M059J (cell line): ENCODE data around the gene PPP1R2C. TPM values are rescaled to one million over a fixed set of nuclear protein-coding genes. Genes with fewer than 3 reads are reported as not detected.
A peak's percentile ranks its signal among the peaks of the same experiment; 100 is the strongest.

ENCODE experiments used
- DNase-seq: peaks from one replicate; pipeline ENCODE4 v3.0.0-alpha.2; 2012; ENCODE audit warnings: low read depth
- total RNA-seq: library from RNA; depleted of rRNA; stranded (reverse); fragments of >200 nt; shearing (Covaris generic); gene quantifications from 2 replicates; pipeline ENCODE4 v1.2.3, GENCODE V29; 2014; rRNA removed

The PPP1R2C gene
- total RNA-seq, result not detected in 2 replicates

DNA sequence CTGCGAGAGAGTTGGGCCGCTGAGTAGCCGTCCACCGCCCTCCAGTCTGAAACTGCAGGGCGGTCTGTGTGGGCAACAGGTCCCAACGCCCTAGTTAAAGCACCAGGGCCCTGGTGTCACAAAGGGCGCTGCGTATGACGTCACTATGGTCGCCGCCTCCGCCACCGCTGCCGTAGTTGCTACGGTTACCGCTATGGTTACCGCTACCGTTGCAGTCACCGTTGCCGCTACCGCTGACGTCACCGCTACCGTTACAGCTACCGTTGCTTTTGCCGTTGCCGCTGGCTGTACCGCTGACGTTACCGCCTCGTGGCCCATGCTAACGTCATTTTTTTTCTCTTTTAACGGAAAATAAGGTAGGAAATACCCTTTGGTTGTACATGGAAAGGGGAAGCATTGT, at the start of gene PPP1R2C:
Gene PPP1R2C (minus strand): TSS at position 68 of the 400 bp plus-strand sequence. CDS start 84 bp downstream, outside the sequence.
- DNase-seq, result no peak

GRCh38 chrX:42825201-42825600, 47.2 kb upstream of the PPP1R2C start:
- DNase-seq, result no peak

GRCh38 chrX:42824541-42824940, 46.6 kb upstream of the PPP1R2C start:
- DNase-seq, result no peak

GRCh38 chrX:42823443-42823842, 45.5 kb upstream of the PPP1R2C start:
- no peak for DNase-seq

DNA sequence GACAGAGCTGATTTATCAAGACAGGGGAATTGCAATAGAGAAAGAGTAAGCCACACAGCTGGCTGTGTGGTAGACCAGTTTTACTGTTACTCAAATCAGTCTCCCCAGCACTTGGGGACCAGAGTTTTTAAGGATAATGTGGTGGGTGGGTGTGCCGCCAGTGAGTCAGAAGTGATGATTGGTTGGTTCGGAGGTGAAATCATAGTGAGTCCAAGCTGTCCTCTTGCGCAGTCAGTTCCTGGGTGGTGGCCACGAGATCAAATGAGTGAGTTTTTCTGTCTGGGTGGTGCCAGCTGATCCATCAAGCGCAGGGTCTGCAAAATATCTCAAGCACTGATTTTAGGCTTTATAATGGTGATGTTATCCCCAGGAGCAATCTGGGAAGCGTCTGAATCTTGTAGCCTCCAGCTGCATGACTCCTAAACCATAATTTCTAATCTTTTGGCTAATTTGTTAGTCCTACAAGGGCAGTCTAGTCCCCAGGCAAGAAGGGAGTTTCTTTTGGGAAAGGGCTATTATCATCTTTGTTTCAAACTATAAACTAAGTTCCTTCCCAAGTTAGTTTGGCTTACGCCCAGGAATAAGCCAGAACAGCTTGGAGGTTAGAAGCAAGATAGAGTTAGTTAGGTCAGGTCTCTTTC, 44.0 kb upstream of the PPP1R2C start:
- DNase-seq, result peak; percentile 18

DNA sequence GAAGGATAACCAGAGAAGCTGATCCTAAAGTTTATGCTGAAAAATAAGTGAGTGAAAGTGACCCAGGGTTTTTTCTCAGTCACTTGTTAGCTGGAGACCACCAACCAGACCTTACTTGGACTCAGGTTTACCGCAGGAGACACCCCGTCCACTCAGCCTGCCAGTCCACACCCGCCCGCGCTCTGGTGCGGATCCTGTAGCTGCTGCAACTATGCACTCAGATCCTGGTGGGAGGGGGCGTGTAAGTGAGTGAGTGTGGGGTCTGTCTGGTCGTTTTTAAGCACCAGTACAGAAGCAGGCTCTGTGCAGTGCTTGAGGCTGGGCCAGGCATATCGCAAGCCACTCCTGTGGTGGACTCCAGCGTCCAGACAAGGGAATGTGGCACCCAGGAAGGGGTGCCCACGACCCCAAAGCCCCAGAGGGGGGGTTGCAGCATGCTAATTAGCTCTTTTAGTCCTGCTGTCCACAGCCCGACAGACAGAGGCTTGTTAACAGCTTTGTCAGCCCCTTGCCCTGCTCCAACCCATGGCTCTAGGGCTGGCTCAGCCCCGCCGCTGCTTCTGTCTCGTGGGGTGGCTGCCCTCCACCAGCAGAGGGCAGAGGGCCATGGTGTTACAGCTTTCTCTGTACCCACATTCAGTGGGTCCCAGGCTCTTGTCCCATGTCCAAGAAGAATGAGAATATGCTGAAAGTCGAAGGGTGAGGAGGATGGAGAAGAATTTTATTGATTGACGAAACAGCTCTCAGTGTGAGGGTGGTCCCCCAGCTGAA, 40.4 kb upstream of the PPP1R2C start:
- DNase-seq, result no peak

GRCh38 chrX:42809569-42809968, 31.6 kb upstream of the PPP1R2C start:
- no peak for DNase-seq

GRCh38 chrX:42807393-42807792, 29.4 kb upstream of the PPP1R2C start:
- no peak for DNase-seq

DNA sequence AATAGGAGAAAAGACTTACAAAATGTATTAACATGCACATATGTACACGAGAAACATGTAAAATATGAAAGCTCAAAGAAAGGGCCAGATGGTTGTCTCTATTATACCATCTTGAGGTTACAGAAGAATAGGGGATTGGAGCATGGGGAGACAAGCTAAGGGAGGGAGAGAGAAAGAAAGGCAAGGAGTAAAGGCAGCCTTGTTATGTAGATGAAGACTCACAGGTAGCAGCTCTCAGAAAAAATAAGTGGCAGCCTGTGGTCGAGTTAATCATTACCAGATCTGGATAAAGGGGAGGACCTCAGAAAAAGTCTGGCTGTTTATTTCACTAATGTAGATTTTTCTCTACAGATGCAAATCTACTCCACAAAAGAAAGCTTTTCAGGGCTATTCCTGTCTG, 26.6 kb upstream of the PPP1R2C start:
- no peak for DNase-seq

DNA sequence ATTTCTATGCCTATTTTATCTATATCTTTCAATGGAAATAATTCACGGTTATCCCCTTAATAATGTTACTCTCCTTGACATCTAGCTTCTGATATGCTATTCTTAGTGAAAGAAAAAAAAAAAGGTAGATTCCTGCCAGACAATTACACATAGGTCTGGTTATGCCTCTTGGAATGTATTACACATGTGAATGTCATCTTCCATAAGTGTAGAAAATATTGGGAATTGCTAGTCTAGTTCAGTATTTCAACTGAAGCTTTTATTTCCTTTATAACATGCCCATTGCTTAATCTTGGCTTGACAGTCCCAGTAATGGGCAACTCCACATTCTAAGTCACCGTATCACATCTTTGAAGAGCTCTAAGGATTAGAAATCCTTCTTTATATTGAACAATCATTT, 25.4 kb upstream of the PPP1R2C start:
- DNase-seq, result peak; percentile 13

DNA sequence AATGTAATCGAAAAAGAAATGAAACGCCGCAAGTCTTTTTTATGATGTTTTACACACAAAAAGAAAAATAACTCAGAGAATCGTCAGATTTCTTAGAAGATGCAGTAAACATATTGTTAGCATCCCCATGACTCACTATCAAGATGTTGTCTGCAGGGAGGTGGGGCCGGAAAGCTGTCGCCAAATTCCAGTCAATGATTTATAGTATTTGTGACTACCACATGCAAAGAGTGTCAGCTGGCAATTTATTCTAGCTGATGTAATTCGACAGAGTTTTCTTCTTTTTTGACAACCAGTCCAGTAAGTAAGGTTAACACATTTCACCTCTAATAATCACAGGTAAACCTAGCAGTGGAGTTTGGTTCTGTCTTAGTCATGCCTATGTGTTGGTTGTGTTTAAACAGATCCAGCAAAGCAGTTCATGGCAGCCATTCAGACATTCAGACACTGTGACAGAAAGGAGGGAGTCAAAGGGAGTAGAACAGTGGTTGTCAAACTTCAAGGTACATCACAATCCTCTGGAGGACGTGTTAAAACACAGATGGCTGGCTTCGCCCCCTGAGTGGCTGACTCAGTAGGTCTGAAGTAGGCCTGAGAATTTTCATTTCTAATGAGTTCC, 19.8 kb upstream of the PPP1R2C start:
- peak; percentile 61 for DNase-seq

DNA sequence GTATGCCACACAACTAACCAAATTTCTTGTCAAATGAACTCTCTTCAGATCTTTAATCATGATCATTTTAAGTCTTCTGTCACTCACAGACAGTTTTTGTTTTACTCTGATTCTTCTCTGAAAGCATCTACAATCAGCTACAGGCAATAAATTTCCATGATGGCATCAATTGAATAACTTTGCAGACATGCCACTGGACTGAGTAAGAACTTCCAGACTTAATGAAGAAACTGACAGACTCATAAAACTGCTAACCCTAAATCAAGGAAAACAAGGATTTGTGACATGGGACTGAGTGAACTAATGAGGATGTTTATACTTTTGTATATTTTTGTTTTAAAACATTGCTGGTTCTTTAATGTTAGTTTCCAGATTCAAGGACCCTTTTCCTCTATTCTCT, 5.5 kb upstream of the PPP1R2C start:
- peak; percentile 29 for DNase-seq

DNA sequence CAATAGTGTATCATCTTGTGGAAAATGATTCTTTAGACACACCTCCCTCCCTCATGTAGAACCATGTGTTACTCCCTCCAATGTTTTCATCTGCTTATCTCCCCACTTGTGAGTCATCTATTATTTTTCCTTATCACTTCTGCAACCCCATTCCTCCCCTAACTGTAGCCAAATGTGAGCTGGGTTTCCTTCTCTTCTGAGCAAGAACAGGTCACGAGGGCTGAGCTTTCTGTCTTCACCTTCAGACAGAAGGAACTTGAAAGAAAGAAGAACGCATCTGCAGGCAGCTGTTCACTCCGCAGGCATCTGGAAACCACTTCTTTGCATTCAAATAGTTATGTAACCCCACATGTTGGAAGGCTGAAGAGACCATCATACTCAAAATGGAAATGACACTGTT, 1.8 kb downstream of the PPP1R2C start:
- no peak for DNase-seq

DNA sequence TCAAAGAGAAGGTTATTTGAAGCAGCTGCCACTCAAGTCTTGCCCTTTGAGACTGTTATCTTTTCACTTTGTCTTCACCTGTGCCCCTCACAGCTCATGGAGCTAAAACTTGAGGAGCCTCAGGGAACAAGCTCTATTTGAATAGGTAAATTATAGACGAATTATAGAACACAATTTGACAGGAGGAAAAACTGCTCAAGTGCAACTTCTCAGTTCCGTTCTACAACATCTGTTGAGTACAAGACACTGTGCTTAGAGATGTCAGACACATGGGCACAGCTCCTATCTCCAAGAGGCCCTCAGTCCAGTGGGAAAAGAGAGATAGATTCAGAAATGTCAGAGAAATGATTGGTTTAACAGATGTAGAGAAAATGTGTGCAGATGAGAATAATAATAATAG, 5.1 kb downstream of the PPP1R2C start:
- DNase-seq, result no peak

DNA sequence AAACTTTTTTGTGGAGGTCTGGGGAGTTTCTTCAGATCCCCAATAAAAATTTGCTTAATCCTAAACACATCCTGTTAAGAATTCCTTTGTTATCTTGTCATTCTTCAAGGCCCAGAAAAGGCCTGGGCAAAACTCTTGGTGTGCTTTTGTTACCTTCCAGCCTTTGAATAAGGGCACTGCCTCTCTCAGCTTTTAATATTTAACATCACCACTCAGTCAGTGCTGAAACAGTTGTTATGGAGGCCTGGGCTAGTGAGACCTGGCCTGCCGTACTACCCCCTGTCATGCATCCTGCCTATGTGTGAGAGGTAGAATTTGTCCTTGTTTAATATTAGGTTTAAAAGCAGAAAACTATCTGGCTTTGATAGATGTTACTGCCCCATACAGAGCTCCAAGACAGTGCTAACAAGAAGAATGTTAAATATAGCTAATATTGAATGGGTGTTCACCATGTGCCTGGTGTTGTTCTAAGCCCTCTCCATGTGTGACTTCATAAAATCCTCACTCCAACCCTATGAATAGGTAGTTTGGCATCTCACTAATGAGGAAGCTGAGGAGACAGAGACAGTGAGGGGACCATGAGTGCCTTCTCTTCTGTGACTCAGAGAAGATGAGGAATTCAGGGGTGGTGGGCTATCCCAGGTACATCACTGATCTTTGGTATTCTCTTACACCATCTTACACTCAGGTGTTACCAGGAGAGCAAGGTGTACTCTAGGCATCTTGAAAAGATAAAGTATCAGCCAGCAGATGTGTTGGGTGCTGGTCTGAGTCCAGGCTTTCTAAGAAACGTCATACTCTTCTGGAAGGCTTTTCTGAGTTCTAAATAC, 6.2 kb downstream of the PPP1R2C start:
- DNase-seq, result no peak

- no peak for DNase-seq
Observed at GRCh38 chrX:42770566-42770965, 7.4 kb downstream of the PPP1R2C start.

DNA sequence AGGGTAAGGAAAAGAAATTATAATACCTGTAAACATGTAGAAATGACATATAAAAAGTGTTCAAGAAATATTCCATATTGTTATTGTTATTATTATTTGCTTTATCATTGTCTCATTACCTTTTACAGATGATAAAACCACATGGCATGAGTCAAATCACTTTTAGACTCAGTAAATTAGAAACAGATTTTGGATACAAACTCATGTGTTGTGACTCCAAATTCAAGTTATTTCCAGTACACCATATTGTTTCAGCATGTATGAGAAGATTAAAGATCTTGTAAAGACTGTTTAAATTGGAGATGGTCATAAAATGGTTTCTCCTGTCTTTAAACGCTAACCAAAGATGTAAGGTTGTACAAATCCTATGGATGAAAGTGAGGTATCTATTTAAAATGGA, 18.1 kb downstream of the PPP1R2C start:
- no peak for DNase-seq

GRCh38 chrX:42755815-42756214, 22.1 kb downstream of the PPP1R2C start:
- DNase-seq, result peak; percentile 66

DNA sequence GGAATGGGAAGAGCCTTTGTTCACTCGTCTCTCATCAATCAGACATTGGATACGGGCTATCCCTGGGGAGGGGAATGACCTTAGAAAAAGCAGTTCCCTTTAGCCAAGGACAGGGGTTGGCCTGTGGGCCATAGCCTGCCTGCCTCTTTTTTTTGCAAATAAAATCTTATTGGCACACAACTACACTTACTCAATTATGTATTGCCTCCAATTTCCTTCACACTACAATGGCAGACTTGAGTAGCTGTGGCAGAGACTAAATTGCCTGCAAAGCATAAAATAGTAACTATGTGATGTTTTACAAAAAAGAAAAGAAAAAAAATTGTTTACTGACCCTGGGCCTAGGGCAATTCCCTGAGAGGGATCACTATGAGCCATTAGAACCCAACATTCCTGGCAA, 23.4 kb downstream of the PPP1R2C start:
- DNase-seq, result no peak

DNA sequence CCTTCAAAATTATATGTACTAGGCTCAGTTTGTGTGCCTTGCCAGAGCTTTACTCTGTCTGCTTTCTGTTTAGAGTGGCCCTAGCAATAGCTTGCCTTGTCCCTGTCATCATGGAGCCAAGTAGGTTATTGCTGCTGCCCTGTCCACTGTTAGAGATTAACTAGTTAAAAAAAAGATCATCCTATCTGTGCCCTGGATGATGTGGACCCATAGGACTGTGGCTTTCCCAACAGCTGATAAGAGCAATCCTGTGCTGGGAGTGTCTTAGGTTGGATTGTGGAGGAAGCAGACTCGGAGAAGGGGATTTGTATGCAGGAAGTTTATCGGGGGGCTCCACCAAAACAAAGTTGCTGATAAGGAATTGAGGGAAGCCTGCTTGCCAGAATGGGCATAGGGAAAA, 23.8 kb downstream of the PPP1R2C start:
- no peak for DNase-seq

DNA sequence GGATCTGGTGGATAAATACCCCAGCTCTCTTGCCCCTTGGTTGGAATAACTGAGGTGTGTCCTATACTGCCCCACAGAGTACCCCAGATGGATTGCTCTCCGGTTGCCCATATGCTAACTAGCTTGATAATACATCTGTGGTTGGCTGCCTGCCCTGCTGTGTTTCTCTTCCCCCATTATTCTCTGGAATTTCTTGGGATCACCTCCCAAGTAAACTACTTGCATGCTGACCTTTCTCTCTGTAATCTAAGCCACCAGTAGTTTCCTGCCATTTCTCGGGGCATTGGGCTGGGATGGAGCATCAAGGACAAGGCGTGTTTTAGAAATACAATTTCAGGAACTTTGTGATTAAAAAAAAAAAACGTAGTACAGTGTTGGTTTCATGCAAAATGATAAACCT, 25.2 kb downstream of the PPP1R2C start:
- peak; percentile 11 for DNase-seq

- DNase-seq, result peak; percentile 20
Observed at GRCh38 chrX:42751573-42751972, 26.4 kb downstream of the PPP1R2C start.
